SK-N-SH (cell line): ENCODE measurements around the gene CADPS2. TPM values are rescaled to one million over a fixed set of nuclear protein-coding genes. Genes with fewer than 3 reads are reported as not detected.

Experiments used
- CTCF ChIA-PET: fragments of 300-600, 350-600 bp; formaldehyde crosslinking; extraction: SDS; loops from one replicate; lab custom pipeline; 2021; lab: Yijun Ruan, JAX
- POLR2A ChIA-PET: fragments of 350-600 bp; sonication (Branson Sonifier 250); formaldehyde crosslinking; extraction: SDS; loops from one replicate; lab custom pipeline; 2020; ENCODE audit warnings: antibody characterized with exemption, inconsistent platforms; lab: Yijun Ruan, JAX
- DNase-seq: peaks from one replicate; pipeline ENCODE4 v3.0.0; 2012
- H2AFZ ChIP-seq: fragments of 200-600 bp; sonication (generic); 2 replicates; pipeline ENCODE4 v1.8.1; 2016; ENCODE audit warnings: antibody characterized with exemption, mild to moderate bottlenecking, low read depth
- H3F3A ChIP-seq: fragments of 200-600 bp; sonication (generic); replicated peaks from 2 replicates; pipeline ENCODE3; 2016; ENCODE audit warnings: antibody characterized with exemption, mild to moderate bottlenecking; ENCODE audit not compliant: insufficient read depth
- H3K27ac ChIP-seq, 2 experiments: fragments of 200-500 bp in 1 of 2; fragments of 200-600 bp in 1 of 2; sonication (Bioruptor generic) in 1 of 2; sonication (generic), shearing (Covaris generic) in 1 of 2; 2 replicates each; pipeline versions ENCODE4 v1.5.1 to v1.6.1; 2014 to 2016; ENCODE audit warnings: low read depth in 2 of 2, inconsistent platforms in 1 of 2, low read length in 1 of 2, mild to moderate bottlenecking in 1 of 2, mixed read lengths in 1 of 2
- H3K27me3 ChIP-seq: fragments of 200-600 bp; sonication (generic), shearing (Covaris generic); 2 replicates; pipeline ENCODE4 v1.6.1; 2016; ENCODE audit warnings: mixed run types; ENCODE audit not compliant: insufficient read depth
- H3K36me3 ChIP-seq, 2 experiments: fragments of 200-500 bp in 1 of 2; fragments of 200-600 bp in 1 of 2; sonication (Bioruptor generic) in 1 of 2; sonication (generic) in 1 of 2; replicated peaks in 1 of 2; 2 replicates each; pipeline versions ENCODE3 to v1.5.1; 2014 to 2016; ENCODE audit warnings: low read length in 1 of 2, mild to moderate bottlenecking in 1 of 2; ENCODE audit not compliant: insufficient read depth in 2 of 2, control insufficient read depth in 1 of 2
- H3K4me1 ChIP-seq, 2 experiments: fragments of 200-500 bp in 1 of 2; fragments of 200-600 bp in 1 of 2; sonication (Bioruptor generic) in 1 of 2; sonication (generic), shearing (Covaris generic) in 1 of 2; 2 replicates each; pipeline versions ENCODE4 v1.5.1 to v1.6.1; 2014 to 2016; ENCODE audit warnings: low read depth in 1 of 2, low read length in 1 of 2, mixed run types in 1 of 2; ENCODE audit not compliant: insufficient read depth in 2 of 2, control insufficient read depth in 1 of 2
- H3K4me2 ChIP-seq: fragments of 200-600 bp; sonication (generic), shearing (Covaris generic); 2 replicates; pipeline ENCODE4 v1.6.1; 2017; ENCODE audit warnings: mixed run types
- H3K4me3 ChIP-seq, 2 experiments: fragments of 200-500 bp in 1 of 2; fragments of 200-600 bp in 1 of 2; sonication (Bioruptor generic) in 1 of 2; sonication (generic), shearing (Covaris generic) in 1 of 2; 2 replicates each; pipeline versions ENCODE4 v1.5.1 to v1.8.1; 2014 to 2016; ENCODE audit warnings: low read depth in 2 of 2, inconsistent platforms in 1 of 2, low read length in 1 of 2, mild to moderate bottlenecking in 1 of 2, mixed read lengths in 1 of 2, moderate library complexity in 1 of 2
- H3K79me2 ChIP-seq: fragments of 200-600 bp; sonication (generic); 2 replicates; pipeline ENCODE4 v1.8.1; 2017; ENCODE audit warnings: mild to moderate bottlenecking; ENCODE audit not compliant: insufficient read depth
- H3K9ac ChIP-seq: fragments of 200-600 bp; sonication (generic); 2 replicates; pipeline ENCODE4 v1.6.1; 2017; ENCODE audit warnings: mixed run types
- H3K9me2 ChIP-seq: fragments of 200-600 bp; sonication (generic); 2 replicates; pipeline ENCODE4 v1.6.1; 2017; ENCODE audit warnings: mixed run types
- H3K9me3 ChIP-seq: fragments of 200-600 bp; sonication (generic); 2 replicates; pipeline ENCODE4 v1.6.1; 2017; ENCODE audit warnings: mixed run types, mild to moderate bottlenecking, moderate library complexity
- H4K20me1 ChIP-seq: fragments of 200-600 bp; sonication (generic); 2 replicates; pipeline ENCODE4 v1.6.1; 2017; ENCODE audit warnings: mild to moderate bottlenecking, mixed run types; ENCODE audit not compliant: insufficient read depth
- EP300 ChIP-seq, 2 experiments: IDR thresholded peaks; 2 replicates each; pipeline versions ENCODE4 v1.4.0 to v1.6.1; 2012; ENCODE audit warnings: borderline replicate concordance in 1 of 2, low read depth in 1 of 2, low read length in 1 of 2
- EZH2phosphoT487 ChIP-seq: fragments of 200-600 bp; sonication (generic); IDR thresholded peaks from 2 replicates; pipeline ENCODE4 v1.6.1; 2017; ENCODE audit warnings: low read depth, mixed run types, mild to moderate bottlenecking, antibody characterized with exemption, moderate library complexity, borderline replicate concordance
- FOSL2 ChIP-seq: IDR thresholded peaks from 2 replicates; pipeline ENCODE4 v1.4.0; 2012; ENCODE audit warnings: low read depth, mild to moderate bottlenecking, moderate library complexity, borderline replicate concordance
- JUND ChIP-seq: IDR thresholded peaks from 2 replicates; pipeline ENCODE4 v1.4.0; 2012
- NFIC ChIP-seq: IDR thresholded peaks from 2 replicates; pipeline ENCODE4 v1.4.0; 2012; ENCODE audit warnings: borderline replicate concordance
- POLR2AphosphoS5 ChIP-seq: IDR thresholded peaks from 2 replicates; pipeline ENCODE4 v1.6.1; 2012; ENCODE audit warnings: low read depth, low read length
- RAD21 ChIP-seq: IDR thresholded peaks from 2 replicates; pipeline ENCODE4 v1.6.1; 2012; ENCODE audit warnings: mild to moderate bottlenecking, low read length
- RXRA ChIP-seq: IDR thresholded peaks from 2 replicates; pipeline ENCODE4 v1.4.0; 2012; ENCODE audit warnings: low read depth, mild to moderate bottlenecking, borderline replicate concordance
- SIN3A ChIP-seq: IDR thresholded peaks from 2 replicates; pipeline ENCODE4 v1.6.1; 2012; ENCODE audit warnings: low read depth, mild to moderate bottlenecking, low read length, moderate library complexity, borderline replicate concordance
- TAF1 ChIP-seq: IDR thresholded peaks from 2 replicates; pipeline ENCODE4 v1.6.1; 2012; ENCODE audit warnings: low read depth, mild to moderate bottlenecking, low read length, moderate library complexity, borderline replicate concordance
- TCF12 ChIP-seq: IDR thresholded peaks from 2 replicates; pipeline ENCODE4 v1.4.0; 2012
- USF1 ChIP-seq: IDR thresholded peaks from 2 replicates; pipeline ENCODE4 v1.4.0; 2012; ENCODE audit warnings: low read depth, borderline replicate concordance
- YY1 ChIP-seq: IDR thresholded peaks from 2 replicates; pipeline ENCODE4 v1.4.0; 2012; ENCODE audit warnings: low read depth, mild to moderate bottlenecking
- ZBTB33 ChIP-seq: IDR thresholded peaks from 2 replicates; pipeline ENCODE4 v1.4.0; 2012; ENCODE audit warnings: low read depth, borderline replicate concordance
- WGBS: methylation state at CpG from one replicate; pipeline ENCODE4 v1.1.6; 2017; ENCODE audit warnings: low lambda C conversion rate; 5-methylcytosine and 5-hydroxymethylcytosine counted together
- polyA plus RNA-seq, 3 experiments: library from polyadenylated mRNA; depleted of rRNA; stranded (reverse); fragments of >200 nt; gene quantifications; 2 replicates each; pipeline ENCODE4 v1.2.3, GENCODE V29; 2012

CADPS2 gene
- polyA plus RNA-seq, 1 of the 3 experiments (the other 2 are of a cell fraction) = 0.05 TPM

GRCh38 chr7:122770686-122771335, 115.4 kb downstream of the CADPS2 start:
- Histone ChIP-seq H2AFZ (no peak overlapping the region), H3F3A (no peaks in the 10 kb centered on the region), H4K20me1 (no peaks in the 10 kb centered on the region), H3K4me3 (no peak overlapping the region), H3K9me3 (no peaks in the 10 kb centered on the region), H3K36me3 (no peaks in the 10 kb centered on the region), H3K4me2 (no peak overlapping the region), H3K79me2 (no peaks in the 10 kb centered on the region), H3K27me3 (no peaks in the 10 kb centered on the region), H3K9ac (no peak overlapping the region), H3K9me2 (no peaks in the 10 kb centered on the region), H3K4me1 (peaks cover 0 to 4% of the 10 kb centered on the region in 2 experiments; a peak in 1 of 4 replicates), H3K27ac (no peak overlapping the region)
- TF ChIP-seq USF1 (no peak), YY1 (no peak), JUND (no peak), SIN3A (no peak), POLR2AphosphoS5 (no peak), RXRA (no peak), NFIC (no peak), FOSL2 (no peak), RAD21 (no peak)
- CTCF ChIA-PET = no interaction called here
- 4% methylated on average over 4 of the region's 4 CpGs for WGBS
- no peak for DNase-seq
- POLR2A ChIA-PET = no interaction called here

- H3K36me3 ChIP-seq = no peaks in the 10 kb centered on the region
- H3K27ac ChIP-seq = no peak overlapping the region
- no peaks in the 10 kb centered on the region for H3K9me3 ChIP-seq
- H4K20me1 ChIP-seq = no peaks in the 10 kb centered on the region
- no peak for TF ChIP-seq POLR2AphosphoS5
- no peak for TF ChIP-seq EP300 (IDR thresholded peaks at IDR 0.05; ENCODE audit: borderline replicate concordance in 1 of 2, low read depth in 1 of 2, low read length in 1 of 2)
- no peak for TF ChIP-seq EZH2phosphoT487
- no peak for TF ChIP-seq TCF12
- no peak for TF ChIP-seq ZBTB33
- no peak for TF ChIP-seq TAF1
- no peak for TF ChIP-seq USF1
- TF ChIP-seq, all 33 proteins: peak for 0
- no peaks in the 10 kb centered on the region for H3F3A ChIP-seq
- no peak overlapping the region for H3K9ac ChIP-seq
- no peaks in the 10 kb centered on the region for H3K27me3 ChIP-seq
- H3K79me2 ChIP-seq = no peaks in the 10 kb centered on the region
- H3K4me2 ChIP-seq = no peak overlapping the region
- DNase-seq = no peak
- H3K9me2 ChIP-seq = no peaks in the 10 kb centered on the region
- no peak overlapping the region for H2AFZ ChIP-seq
- peaks cover 0 to 4% of the 10 kb centered on the region in 2 experiments; a peak in 1 of 4 replicates for H3K4me1 ChIP-seq
- ChIA-PET CTCF (interaction anchor here (0.8 kb wide), 1 partner anchor 20 kb away, joined by 3 read pairs; no protein-coding TSS in a partner anchor), POLR2A (no interaction called here)
- WGBS = 6% methylated on average over 3 of the region's 3 CpGs
- H3K4me3 ChIP-seq = no peak overlapping the region
Measured at GRCh38 chr7:122768827-122769226, 117.4 kb downstream of the CADPS2 start.
